K562 (cell line): ENCODE measurements around the gene KDM5A. TPM values are rescaled to one million over a fixed set of nuclear protein-coding genes. Genes with fewer than 3 reads are reported as not detected.

Experiments
- ATAC-seq: fragments of 200-7000 bp; cut with Tn5 transposase; 3 replicates; pipeline ENCODE4 v1.9.1; 2020; ENCODE audit warnings: moderate library complexity
- BruUV-seq: library from RNA; stranded (reverse); fragments of 400-500 nt; replicated peaks from 2 replicates; lab custom pipeline; 2021; lab: Mats Ljungman, UMichigan
- CTCF ChIA-PET: fragments of 300-600 bp; formaldehyde crosslinking; extraction: SDS; loops from one replicate; lab custom pipeline; 2021; ENCODE audit warnings: low intra/inter-chr PET ratio; lab: Yijun Ruan, JAX
- POLR2A ChIA-PET: fragments of 300-600, 350-650 bp; sonication (Branson Sonifier 250); formaldehyde crosslinking; extraction: SDS; loops from one replicate; lab custom pipeline; 2021; ENCODE audit warnings: antibody characterized with exemption, inconsistent platforms; lab: Yijun Ruan, JAX
- DNase-seq, 4 experiments: peaks; one replicate each; pipeline versions ENCODE4 v3.0.0 to v3.0.0-alpha.2; 2011 to 2018; ENCODE audit warnings: low spot score in 3 of 4, mixed read lengths in 3 of 4; ENCODE audit errors: extremely low read depth in 1 of 4
- FAIRE-seq: peaks from 2 replicates; lab custom pipeline; 2011; peaks lifted over from hg19 to GRCh38; lab: Jason Lieb, UNC
- H2AFZ ChIP-seq: 2 replicates; pipeline ENCODE4 v1.6.0; 2011; ENCODE audit warnings: low read depth, low read length, control low read depth, inconsistent platforms
- H3K27ac ChIP-seq: fragments of 200-600 bp; 3 replicates; pipeline ENCODE4 v1.8.0; 2011; ENCODE audit warnings: low read depth, mild to moderate bottlenecking, control low read depth, inconsistent platforms, low read length, moderate library complexity, mixed read lengths; ENCODE audit errors: extremely low read depth
- H3K27me3 ChIP-seq, 2 experiments: fragments of 300-600 bp in 1 of 2; 2 replicates in 1 of 2; 3 replicates in 1 of 2; pipeline versions ENCODE4 v1.6.0 to v1.8.0; 2011; ENCODE audit warnings: inconsistent platforms in 2 of 2, low read length in 2 of 2, mild to moderate bottlenecking in 1 of 2, mixed read lengths in 1 of 2, moderate library complexity in 1 of 2; ENCODE audit not compliant: control insufficient read depth in 2 of 2, insufficient read depth in 2 of 2
- H3K36me3 ChIP-seq: fragments of 300-600 bp; 3 replicates; pipeline ENCODE4 v1.8.0; 2011; ENCODE audit warnings: mild to moderate bottlenecking, low read length, inconsistent platforms; ENCODE audit not compliant: control insufficient read depth, insufficient read depth
- H3K4me1 ChIP-seq, 2 experiments: fragments of 200-600 bp in 1 of 2; replicated peaks in 1 of 2; 2 replicates in 1 of 2; 3 replicates in 1 of 2; pipeline versions ENCODE4 v1.5.1 to v1.8.0; 2011; ENCODE audit warnings: inconsistent platforms in 2 of 2, low read length in 2 of 2, mild to moderate bottlenecking in 1 of 2, mixed read lengths in 1 of 2, moderate library complexity in 1 of 2; ENCODE audit not compliant: control insufficient read depth in 2 of 2, insufficient read depth in 2 of 2
- H3K4me2 ChIP-seq: 2 replicates; pipeline ENCODE4 v1.6.1; 2011; ENCODE audit warnings: low read length, control low read depth, inconsistent platforms, mixed read lengths; ENCODE audit not compliant: insufficient read depth
- H3K4me3 ChIP-seq: fragments of 200-600 bp; sonication (generic), shearing (Covaris generic); 2 replicates; pipeline ENCODE4 v1.5.1; 2016; ENCODE audit warnings: control low read depth, inconsistent platforms
- H3K79me2 ChIP-seq: fragments of 200-600 bp; 3 replicates; pipeline ENCODE4 v1.8.0; 2011; ENCODE audit warnings: low read length, inconsistent platforms; ENCODE audit not compliant: control insufficient read depth, insufficient read depth
- H3K9ac ChIP-seq, 2 experiments: 2 replicates each; pipeline versions ENCODE4 v1.6.0 to v1.6.1; 2011; ENCODE audit warnings: low read depth in 2 of 2, low read length in 2 of 2, control low read depth in 1 of 2, inconsistent platforms in 1 of 2, mild to moderate bottlenecking in 1 of 2, mixed read lengths in 1 of 2; ENCODE audit not compliant: insufficient read depth in 1 of 2
- H3K9me1 ChIP-seq: one replicate; pipeline ENCODE4 v1.6.0; 2011; ENCODE audit warnings: inconsistent platforms, mild to moderate bottlenecking, low read length, moderate library complexity; ENCODE audit not compliant: control insufficient read depth, insufficient read depth
- H3K9me3 ChIP-seq: replicated peaks from 2 replicates; pipeline ENCODE4 v1.5.1; 2011; ENCODE audit warnings: low read depth, low read length, inconsistent platforms; ENCODE audit not compliant: control insufficient read depth, insufficient read depth
- H4K20me1 ChIP-seq: replicated peaks from 2 replicates; pipeline ENCODE4 v1.6.1; 2011; ENCODE audit warnings: low read length, inconsistent platforms, mixed read lengths; ENCODE audit not compliant: control insufficient read depth, insufficient read depth
- ARID1B ChIP-seq: fragments of 450-650 bp; IDR thresholded peaks from 2 replicates; pipeline ENCODE4 v1.6.1; 2016; ENCODE audit warnings: antibody characterized with exemption, mild to moderate bottlenecking, inconsistent platforms
- HMBOX1 ChIP-seq: sonication (generic); IDR thresholded peaks from 2 replicates; pipeline ENCODE4 v1.6.1; 2016
- HNRNPUL1 ChIP-seq: fragments of 200-400 bp; formaldehyde crosslinking; IDR thresholded peaks from 2 replicates; pipeline ENCODE4 v1.6.1; 2017; ENCODE audit warnings: low read length
- MAFK ChIP-seq: IDR thresholded peaks from 2 replicates; pipeline ENCODE4 v1.6.1; 2011; ENCODE audit warnings: low read length, improper control_type of control experiment
- NELFE ChIP-seq: IDR thresholded peaks from 2 replicates; pipeline ENCODE4 v1.6.1; 2011; ENCODE audit warnings: mild to moderate bottlenecking; ENCODE audit not compliant: insufficient read depth, insufficient read length
- RAD21 ChIP-seq, 2 experiments: fragments of 250-450 bp in 1 of 2; fragments of 450-650 bp in 1 of 2; sonication (Bioruptor Pico) in 1 of 2; formaldehyde crosslinking in 1 of 2; IDR thresholded peaks in 1 of 2; conservative IDR thresholded peaks in 1 of 2; 2 replicates each; pipeline versions ENCODE4 v1.4.0 to v1.8.0; 2020 to 2022; ENCODE audit warnings: mild to moderate bottlenecking in 2 of 2, moderate library complexity in 1 of 2
- RBM14 ChIP-seq: fragments of 200-400 bp; formaldehyde crosslinking; IDR thresholded peaks from 2 replicates; pipeline ENCODE4 v1.6.1; 2018; ENCODE audit warnings: low read depth, mild to moderate bottlenecking, low read length, moderate library complexity, borderline replicate concordance; ENCODE audit not compliant: insufficient read depth
- TARDBP ChIP-seq: fragments of 450-650 bp; IDR thresholded peaks from 2 replicates; pipeline ENCODE4 v1.6.1; 2016
- TFAP4 ChIP-seq: sonication (generic); formaldehyde crosslinking; IDR thresholded peaks from 2 replicates; pipeline ENCODE4 v1.8.0; 2022; ENCODE audit warnings: missing genetic modification reagents, mild to moderate bottlenecking, moderate library complexity, borderline replicate concordance
- TOE1 ChIP-seq, 2 experiments: fragments of 450-650 bp in 1 of 2; sonication (generic) in 1 of 2; formaldehyde crosslinking in 1 of 2; IDR thresholded peaks; 2 replicates each; pipeline versions ENCODE4 v1.7.1 to v1.8.0; 2016 to 2022; ENCODE audit warnings: borderline replicate concordance in 2 of 2, mild to moderate bottlenecking in 2 of 2, antibody characterized with exemption in 1 of 2, inconsistent platforms in 1 of 2, low read depth in 1 of 2, missing genetic modification reagents in 1 of 2, moderate library complexity in 1 of 2
- USF1 ChIP-seq: sonication (generic); formaldehyde crosslinking; IDR thresholded peaks from 2 replicates; pipeline ENCODE4 v1.9.0; 2022; ENCODE audit warnings: mild to moderate bottlenecking, missing genetic modification reagents
- ZNF224 ChIP-seq: sonication (generic); formaldehyde crosslinking; IDR thresholded peaks from 2 replicates; pipeline ENCODE4 v1.8.0; 2022; ENCODE audit warnings: mild to moderate bottlenecking, missing genetic modification reagents
- ZNF384 ChIP-seq: IDR thresholded peaks from 2 replicates; pipeline ENCODE4 v1.6.1; 2012; ENCODE audit warnings: low read depth, low read length, improper control_type of control experiment
- ZNF584 ChIP-seq: fragments of 200-800 bp; sonication (Bioruptor generic); IDR thresholded peaks from 2 replicates; pipeline ENCODE4 v1.6.1; 2016; ENCODE audit warnings: low read depth, mild to moderate bottlenecking, missing genetic modification characterization, missing compliant biosample characterization
- WGBS: fragments of 100-300 bp; shearing (Covaris generic); methylation state at CpG from one replicate; pipeline ENCODE4 v1.1.6; 2016; ENCODE audit warnings: low coverage, mixed read lengths; ENCODE audit not compliant: insufficient coverage; ENCODE audit errors: missing lambda C conversion rate; 5-methylcytosine and 5-hydroxymethylcytosine counted together
- in situ Hi-C: fragments of 300-500 bp; cut with MboI; formaldehyde crosslinking; loops from 4 replicates; pipeline ENCODE4 v1.15.0; 2018; ENCODE audit warnings: inconsistent platforms, mixed read lengths
- intact Hi-C: fragments of 100-400 bp; cut with micrococcal nuclease; formaldehyde crosslinking; loops from 2 replicates; pipeline ENCODE4 v1.14.2; 2022
- polyA plus RNA-seq, 8 experiments: library from polyadenylated mRNA; depleted of rRNA in 4 of 8; stranded (reverse) in 5 of 8; unstranded in 3 of 8; fragments of >200 nt; fragmentation: Nextera tagmentation in 2 of 8; fragmentation: Illumina TruSeq in 1 of 8; extraction: Ambion mirVana in 2 of 8; extraction: Trizol in 1 of 8; gene quantifications; 2 replicates each; pipeline versions ENCODE4 v1.2.1 to v1.2.3, GENCODE V29; 2011 to 2014; ENCODE audit warnings: inconsistent platforms in 1 of 8, missing spikeins in 1 of 8
- total RNA-seq, 7 experiments: library from RNA; depleted of rRNA in 6 of 7; stranded (reverse); fragments of >200 nt in 6 of 7; fragmentation: Illumina TruSeq in 2 of 7; extraction: Trizol in 2 of 7; gene quantifications; 2 replicates each; pipeline versions ENCODE4 v1.2.1 to v1.2.3, GENCODE V29; 2011 to 2021; ENCODE audit warnings: low replicate concordance in 1 of 7

KDM5A gene
- total and polyA plus RNA-seq, 9 of the 15 experiments (the other 6 are each of a cell fraction or from before 2014, with no cell fraction given): 5.5 to 35.1 (median 13.1) TPM

GRCh38 chr12:256958-257357, 132.2 kb downstream of the KDM5A start (continued):
- peak; percentile 22; the same call in 1 of the 2 replicates for TF ChIP-seq HMBOX1
- peak; percentile 14; the same call in 1 of the 2 replicates for TF ChIP-seq MAFK
- peak; percentile 41; the same call in 1 of the 2 replicates for TF ChIP-seq ZNF384
- no peak for TF ChIP-seq RBM14

- 43% methylated on average over 6 of the region's 6 CpGs for WGBS
- ATAC-seq (no peak), FAIRE-seq (no peak), DNase-seq (no peak)
- ChIA-PET POLR2A (interaction anchor here (0.6 kb wide), 1 partner anchor 1761 kb away, joined by 3 read pairs; no protein-coding TSS in a partner anchor), CTCF (no interaction called here)
- H3K9me1 ChIP-seq: no peaks in the 10 kb centered on the region
- no peak overlapping the region for H3K4me2 ChIP-seq
- no peak overlapping the region for H3K9ac ChIP-seq
- H3K9me3 ChIP-seq: no peaks in the 10 kb centered on the region
- peaks cover 0 to 10% of the 10 kb centered on the region in 2 experiments; a peak in 1 of 5 replicates for H3K27me3 ChIP-seq
- no peaks in the 10 kb centered on the region; a peak in 3 of 5 replicates for H3K4me1 ChIP-seq
- H4K20me1 ChIP-seq: no peaks in the 10 kb centered on the region
- TF ChIP-seq USF1: no peak
- TF ChIP-seq ZNF584 (CRISPR knock-in tag): no peak
- no peak for TF ChIP-seq TFAP4 (CRISPR knock-in tag)
- no peak for TF ChIP-seq ZNF224
- no peak for TF ChIP-seq NELFE
- TF ChIP-seq ARID1B: no peak
- no peak for TF ChIP-seq TARDBP
- TF ChIP-seq RAD21 (CRISPR knock-in tag; conservative IDR thresholded peaks at IDR 0.05 in 1 of 2, IDR thresholded peaks at IDR 0.05 in 1 of 2): no peak
- TF ChIP-seq HNRNPUL1: no peak
- no peak for TF ChIP-seq TOE1 (IDR thresholded peaks at IDR 0.05; ENCODE audit: borderline replicate concordance)
- no peak for TF ChIP-seq TOE1 (CRISPR knock-in tag; IDR thresholded peaks at IDR 0.05; ENCODE audit: borderline replicate concordance, low read depth)
- H2AFZ ChIP-seq: no peak overlapping the region
- H3K4me3 ChIP-seq: no peak overlapping the region
- intact Hi-C loops: no loop called here
- no peaks in the 10 kb centered on the region for H3K36me3 ChIP-seq
- H3K79me2 ChIP-seq: no peaks in the 10 kb centered on the region
- in situ Hi-C loops: no loop called here
- no TSS peak for BruUV-seq
- no peak overlapping the region for H3K27ac ChIP-seq
Measured at GRCh38 chr12:256225-256624, 132.9 kb downstream of the KDM5A start.
